CD14-positive monocyte (primary cell): ENCODE data around the gene HIGD1A. TPM values are rescaled to one million over a fixed set of nuclear protein-coding genes. Genes with fewer than 3 reads are reported as not detected.

ENCODE experiments used
- DNase-seq, 3 donors: peaks; one replicate each; pipeline ENCODE4 v3.0.0-alpha.2; 2011 to 2022
- H2AFZ ChIP-seq: 2 replicates; pipeline ENCODE4 v1.6.0; 2012; ENCODE audit warnings: mild to moderate bottlenecking, low read depth, low read length, inconsistent platforms; ENCODE audit not compliant: insufficient read depth, poor library complexity, severe bottlenecking
- H3K27ac ChIP-seq, 2 donors: 1 replicate in 1 of 2; 2 replicates in 1 of 2; pipeline ENCODE4 v1.5.1; 2012 to 2013; ENCODE audit warnings: low read length in 2 of 2, control low read depth in 1 of 2, inconsistent platforms in 1 of 2, low read depth in 1 of 2, mild to moderate bottlenecking in 1 of 2
- H3K27me3 ChIP-seq, 2 donors: one replicate each; pipeline versions ENCODE4 v1.6.0 to v1.6.1; 2011 to 2013; ENCODE audit warnings: low read length in 2 of 2; ENCODE audit not compliant: control insufficient read depth in 2 of 2, insufficient read depth in 2 of 2
- H3K36me3 ChIP-seq, 2 donors: replicated peaks in 1 of 2; 1 replicate in 1 of 2; 2 replicates in 1 of 2; pipeline versions ENCODE4 v1.5.1 to v1.6.1; 2012 to 2013; ENCODE audit warnings: low read length in 2 of 2, control low read depth in 1 of 2, inconsistent platforms in 1 of 2, mild to moderate bottlenecking in 1 of 2; ENCODE audit not compliant: insufficient read depth in 2 of 2, control insufficient read depth in 1 of 2
- H3K4me1 ChIP-seq, 2 donors: 1 replicate in 1 of 2; 2 replicates in 1 of 2; pipeline versions ENCODE4 v1.5.1 to v1.6.1; 2012 to 2013; ENCODE audit warnings: low read length in 2 of 2, control low read depth in 1 of 2, inconsistent platforms in 1 of 2, mild to moderate bottlenecking in 1 of 2, moderate library complexity in 1 of 2; ENCODE audit not compliant: insufficient read depth in 2 of 2, control insufficient read depth in 1 of 2
- H3K4me2 ChIP-seq: replicated peaks from 2 replicates; pipeline ENCODE3; 2012; ENCODE audit warnings: low read length, moderate library complexity, mild to moderate bottlenecking; ENCODE audit not compliant: poor library complexity, severe bottlenecking; ENCODE audit errors: extremely low read depth
- H3K4me3 ChIP-seq, 3 experiments: fragments of 200-600 bp in 1 of 3; sonication (generic) in 1 of 3; replicated peaks in 1 of 3; 1 replicate in 2 of 3; 2 replicates in 1 of 3; pipeline ENCODE4 v1.5.1; 2011 to 2013; ENCODE audit warnings: low read length in 3 of 3, mild to moderate bottlenecking in 3 of 3, control low read depth in 2 of 3, low read depth in 2 of 3, inconsistent platforms in 1 of 3, moderate library complexity in 1 of 3
- H3K79me2 ChIP-seq: 2 replicates; pipeline ENCODE4 v1.6.0; 2012; ENCODE audit warnings: mild to moderate bottlenecking, control low read depth, inconsistent platforms, low read length, moderate library complexity; ENCODE audit not compliant: insufficient read depth
- H3K9ac ChIP-seq: 2 replicates; pipeline ENCODE4 v1.6.0; 2017; ENCODE audit warnings: low read length, mild to moderate bottlenecking; ENCODE audit not compliant: insufficient read depth, poor library complexity, severe bottlenecking
- H3K9me3 ChIP-seq, 2 donors: replicated peaks in 1 of 2; 1 replicate in 1 of 2; 2 replicates in 1 of 2; pipeline versions ENCODE4 v1.5.1 to v1.6.1; 2012 to 2013; ENCODE audit warnings: low read length in 2 of 2, control low read depth in 1 of 2; ENCODE audit not compliant: control insufficient read depth in 1 of 2, insufficient read depth in 1 of 2
- H4K20me1 ChIP-seq: 2 replicates; pipeline ENCODE4 v1.6.0; 2012; ENCODE audit warnings: mild to moderate bottlenecking, low read length, control low read depth, moderate library complexity; ENCODE audit not compliant: insufficient read depth
- H3K27ac Mint-ChIP-seq, 7 donors: one replicate each; pipeline ENCODE4 v1.8.0; 2020; ENCODE audit warnings: mild to moderate bottlenecking in 7 of 7, mixed read lengths in 7 of 7, moderate library complexity in 6 of 7, inconsistent platforms in 2 of 7
- H3K27me3 Mint-ChIP-seq, 3 donors: one replicate each; pipeline ENCODE4 v1.8.0; 2021 to 2022; ENCODE audit warnings: low read depth in 3 of 3, mild to moderate bottlenecking in 3 of 3, mixed read lengths in 3 of 3, moderate library complexity in 3 of 3, inconsistent platforms in 1 of 3
- H3K36me3 Mint-ChIP-seq, 2 donors: one replicate each; pipeline ENCODE4 v1.8.0; 2020; ENCODE audit warnings: mixed read lengths in 2 of 2, inconsistent platforms in 1 of 2, mild to moderate bottlenecking in 1 of 2
- H3K4me1 Mint-ChIP-seq: one replicate; pipeline ENCODE4 v1.8.0; 2020; ENCODE audit warnings: mild to moderate bottlenecking, mixed read lengths
- H3K4me3 Mint-ChIP-seq, 2 donors: one replicate each; pipeline ENCODE4 v1.8.0; 2020; ENCODE audit warnings: mild to moderate bottlenecking in 2 of 2, mixed read lengths in 2 of 2, moderate library complexity in 1 of 2
- H3K9me3 Mint-ChIP-seq, 7 donors: one replicate each; pipeline ENCODE4 v1.8.0; 2020 to 2022; ENCODE audit warnings: mixed read lengths in 7 of 7, mild to moderate bottlenecking in 6 of 7, moderate library complexity in 6 of 7, inconsistent platforms in 2 of 7
- WGBS: methylation state at CpG from one replicate; pipeline ENCODE4 v1.1.5; 2013; ENCODE audit warnings: missing lambda C conversion rate; ENCODE audit not compliant: insufficient coverage; 5-methylcytosine and 5-hydroxymethylcytosine counted together
- intact Hi-C, 2 donors: fragments of 100-400 bp; cut with micrococcal nuclease; formaldehyde crosslinking; loops; one replicate each; pipeline versions ENCODE4 v1.15.0 to v1.15.1; 2023
- polyA plus RNA-seq, 3 donors: library from polyadenylated mRNA; depleted of rRNA in 1 of 3; unstranded in 2 of 3; stranded (reverse) in 1 of 3; fragments of 300-500 nt in 2 of 3; fragments of >200 nt in 1 of 3; fragmentation: Illumina TruSeq in 2 of 3; gene quantifications; 1 replicate in 2 of 3; 2 replicates in 1 of 3; pipeline ENCODE4 v1.2.3, GENCODE V29; 2012 to 2021
- TF ChIP-seq, protein P1 (sequence below): fragments of 200-600 bp; IDR thresholded peaks from one replicate; pipeline ENCODE4 v1.8.0; 2022; ENCODE audit warnings: antibody characterized with exemption, mild to moderate bottlenecking

Gene HIGD1A
- polyA plus RNA-seq, 3 donors = 34.8 to 115 (median 104) TPM

DNA sequence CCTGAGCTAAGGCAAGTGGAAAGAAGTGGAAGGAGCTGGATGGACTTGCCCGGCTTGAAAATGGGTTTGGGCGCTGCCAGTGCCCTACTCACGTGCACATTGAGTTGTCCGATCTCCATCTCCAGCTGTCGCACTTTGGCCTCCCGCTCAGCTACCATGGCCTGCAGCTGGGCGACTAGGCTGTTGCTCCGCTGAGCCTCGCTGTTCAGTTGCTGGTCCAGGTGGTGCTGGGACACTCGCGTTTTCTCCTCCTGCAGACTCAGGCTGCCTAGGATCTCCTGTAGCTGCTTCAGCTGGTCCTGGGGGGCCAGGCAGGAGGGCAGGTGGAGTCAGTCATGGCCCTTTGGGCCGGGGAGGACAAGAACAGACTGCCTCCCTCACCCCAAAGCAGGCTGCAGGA is 68.7 kb downstream of the HIGD1A start:
- no peak overlapping the region for H3K27ac Mint-ChIP-seq
- H3K4me3 Mint-ChIP-seq = no peak overlapping the region

DNA sequence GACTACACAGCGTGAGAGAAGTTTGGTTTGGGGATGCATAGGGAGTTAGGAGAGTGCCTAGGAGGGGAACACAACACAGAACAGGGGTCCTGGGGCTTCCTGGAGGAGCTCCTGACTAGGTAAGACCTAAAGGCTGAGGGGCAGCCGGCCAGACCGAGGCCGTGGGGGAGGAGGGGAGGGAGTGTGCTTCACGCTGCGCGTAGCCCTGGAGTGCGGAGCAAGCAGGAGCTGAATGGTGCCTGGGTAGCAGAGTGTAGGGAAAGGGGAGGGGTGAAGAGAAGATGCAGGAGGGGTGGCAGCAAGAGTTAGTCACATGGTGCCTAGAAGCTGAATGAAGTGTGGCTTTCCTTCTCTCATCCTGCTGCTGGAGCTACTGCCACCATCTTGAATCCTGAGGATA is 69.3 kb downstream of the HIGD1A start:
- Histone ChIP-seq H3K4me3 (no peak overlapping the region), H3K36me3 (no peaks in the 10 kb centered on the region), H4K20me1 (no peaks in the 10 kb centered on the region), H2AFZ (no peak overlapping the region), H3K9ac (no peak overlapping the region), H3K27ac (no peak overlapping the region), H3K79me2 (no peaks in the 10 kb centered on the region), H3K4me1 (peaks cover 7 to 8% of the 10 kb centered on the region in 2 donors), H3K4me2 (no peak overlapping the region), H3K9me3 (no peaks in the 10 kb centered on the region), H3K27me3 (no peaks in the 10 kb centered on the region)
- WGBS = 89% methylated on average over 7 of the region's 8 CpGs
- no peak for DNase-seq
- Mint-ChIP-seq H3K4me3 (no peak overlapping the region), H3K9me3 (peaks cover 0 to 2% (median 0%) of the 10 kb centered on the region in 7 donors), H3K27me3 (peaks cover 0 to 5% (median 2%) of the 10 kb centered on the region in 3 donors), H3K27ac (peak overlapping the region in 1 of 7 donors; percentile 25), H3K4me1 (peaks cover 15% of the 10 kb centered on the region), H3K36me3 (no peaks in the 10 kb centered on the region)
- TF ChIP-seq, protein P1, sequence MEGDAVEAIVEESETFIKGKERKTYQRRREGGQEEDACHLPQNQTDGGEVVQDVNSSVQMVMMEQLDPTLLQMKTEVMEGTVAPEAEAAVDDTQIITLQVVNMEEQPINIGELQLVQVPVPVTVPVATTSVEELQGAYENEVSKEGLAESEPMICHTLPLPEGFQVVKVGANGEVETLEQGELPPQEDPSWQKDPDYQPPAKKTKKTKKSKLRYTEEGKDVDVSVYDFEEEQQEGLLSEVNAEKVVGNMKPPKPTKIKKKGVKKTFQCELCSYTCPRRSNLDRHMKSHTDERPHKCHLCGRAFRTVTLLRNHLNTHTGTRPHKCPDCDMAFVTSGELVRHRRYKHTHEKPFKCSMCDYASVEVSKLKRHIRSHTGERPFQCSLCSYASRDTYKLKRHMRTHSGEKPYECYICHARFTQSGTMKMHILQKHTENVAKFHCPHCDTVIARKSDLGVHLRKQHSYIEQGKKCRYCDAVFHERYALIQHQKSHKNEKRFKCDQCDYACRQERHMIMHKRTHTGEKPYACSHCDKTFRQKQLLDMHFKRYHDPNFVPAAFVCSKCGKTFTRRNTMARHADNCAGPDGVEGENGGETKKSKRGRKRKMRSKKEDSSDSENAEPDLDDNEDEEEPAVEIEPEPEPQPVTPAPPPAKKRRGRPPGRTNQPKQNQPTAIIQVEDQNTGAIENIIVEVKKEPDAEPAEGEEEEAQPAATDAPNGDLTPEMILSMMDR = no peak
- intact Hi-C loops = no loop called here

More for the DNA sequence above, 68.7 kb downstream of the HIGD1A start:
- H3K9ac ChIP-seq = no peak overlapping the region
- no peaks in the 10 kb centered on the region for H3K36me3 ChIP-seq
- H3K27ac ChIP-seq = no peak overlapping the region
- intact Hi-C loops = no loop called here
- H4K20me1 ChIP-seq = no peaks in the 10 kb centered on the region
- no peak overlapping the region for H3K4me3 ChIP-seq
- WGBS = 97% methylated on average over 10 of the region's 12 CpGs
- no peak for DNase-seq
- H3K9me3 Mint-ChIP-seq = peaks cover 0 to 2% (median 0%) of the 10 kb centered on the region in 7 donors
- H3K4me1 Mint-ChIP-seq = peaks cover 15% of the 10 kb centered on the region
- H2AFZ ChIP-seq = no peak overlapping the region
- peaks cover 7 to 8% of the 10 kb centered on the region in 2 donors for H3K4me1 ChIP-seq
- no peaks in the 10 kb centered on the region for H3K9me3 ChIP-seq
- H3K27me3 ChIP-seq = no peaks in the 10 kb centered on the region
- TF ChIP-seq, protein P1 = no peak
- H3K79me2 ChIP-seq = no peaks in the 10 kb centered on the region
- H3K36me3 Mint-ChIP-seq = no peaks in the 10 kb centered on the region
- H3K27me3 Mint-ChIP-seq = peaks cover 0 to 5% (median 2%) of the 10 kb centered on the region in 3 donors
- no peak overlapping the region for H3K4me2 ChIP-seq
